ENCODE measurements around the gene NOB1.
"Not testable (repeated sequence)": the region's sequence is repeated elsewhere in the genome, so short reads cannot be mapped to it uniquely, and the experiment has no call there.

NOB1 gene

DNA sequence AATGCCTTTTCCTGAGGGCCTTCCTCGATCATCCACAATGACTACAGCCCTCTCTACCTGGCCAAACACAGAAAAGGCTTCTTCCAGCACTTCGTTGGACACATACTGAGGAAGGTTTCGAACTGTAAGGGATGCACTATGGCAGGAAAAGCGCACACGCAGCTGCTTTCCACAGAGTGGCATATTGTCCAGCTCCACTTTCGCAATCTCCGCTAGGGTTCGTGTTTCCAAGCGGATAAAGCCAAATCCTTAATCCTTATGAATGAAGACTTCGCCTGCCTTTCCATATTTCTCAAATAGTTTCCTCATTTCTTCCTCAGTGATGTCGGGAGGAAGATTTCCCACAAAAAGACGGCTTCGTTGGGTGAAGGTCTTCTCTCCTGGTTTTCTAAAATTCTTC lies 2.6 kb upstream of the NOB1 start:
- DNase-seq: not testable (repeated sequence)

GRCh38 chr16:69756705-69757104 lies 2.0 kb upstream of the NOB1 start:
- DNase-seq: no peak

DNA sequence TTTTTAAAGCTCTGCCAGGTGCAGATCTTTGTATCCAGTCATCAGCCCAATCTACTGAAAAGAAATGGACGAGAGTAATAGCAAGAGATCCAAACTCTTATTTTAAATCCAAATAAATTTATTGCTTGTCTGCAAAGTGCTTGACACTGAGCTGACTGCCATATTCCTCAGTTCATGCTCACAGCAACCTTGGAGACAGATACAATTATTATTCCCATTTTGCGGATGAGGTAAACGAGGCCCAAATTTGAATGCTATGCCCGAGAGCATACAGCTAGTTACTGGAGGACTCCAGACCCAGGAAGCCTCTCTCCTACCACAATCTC lies 620 bp downstream of the NOB1 start:
- DNase-seq: no peak

- DNase-seq: no peak
These were observed 5.9 kb downstream of the NOB1 start for GRCh38 chr16:69748694-69749345.

DNA sequence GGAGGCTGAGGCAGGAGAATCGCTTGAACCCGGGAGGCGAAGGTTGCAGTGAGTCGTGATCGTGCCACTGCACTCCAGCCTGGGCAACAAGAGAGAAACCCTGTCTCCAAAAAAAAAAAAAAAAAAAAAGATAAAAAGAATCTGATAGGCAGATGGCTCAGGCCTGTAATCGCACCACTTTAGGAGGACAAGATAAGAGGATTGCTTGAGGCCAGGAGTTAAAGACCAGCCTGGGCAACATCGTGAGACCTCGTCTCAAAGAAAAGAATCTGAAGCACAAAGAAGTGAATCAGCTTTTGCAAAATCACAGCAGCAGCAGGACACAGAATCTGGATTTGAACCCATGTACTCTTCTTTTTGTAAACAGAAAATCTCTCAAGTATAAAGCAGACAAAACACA lies 7.6 kb downstream of the NOB1 start:
- no peak for DNase-seq

DNA sequence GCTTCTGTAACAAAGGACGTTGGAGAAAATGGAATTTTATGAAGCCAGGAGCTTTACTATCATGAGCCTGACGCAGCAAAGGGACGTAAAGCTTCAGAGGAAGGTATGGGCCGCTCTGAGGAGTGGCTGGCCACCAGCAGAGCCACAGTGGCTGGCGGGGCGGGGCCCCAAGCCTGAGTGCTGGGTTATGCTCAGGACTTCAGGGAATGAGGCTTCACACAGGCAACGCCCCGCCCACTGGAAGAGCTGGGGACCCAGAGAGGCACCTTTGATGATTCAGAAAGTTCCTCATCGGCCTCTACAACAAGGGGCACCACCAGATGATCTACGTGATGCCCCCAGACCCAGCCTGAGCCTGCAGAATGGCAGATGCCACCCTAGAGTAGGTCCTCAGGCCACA lies 8.8 kb downstream of the NOB1 start:
- DNase-seq: no peak

DNA sequence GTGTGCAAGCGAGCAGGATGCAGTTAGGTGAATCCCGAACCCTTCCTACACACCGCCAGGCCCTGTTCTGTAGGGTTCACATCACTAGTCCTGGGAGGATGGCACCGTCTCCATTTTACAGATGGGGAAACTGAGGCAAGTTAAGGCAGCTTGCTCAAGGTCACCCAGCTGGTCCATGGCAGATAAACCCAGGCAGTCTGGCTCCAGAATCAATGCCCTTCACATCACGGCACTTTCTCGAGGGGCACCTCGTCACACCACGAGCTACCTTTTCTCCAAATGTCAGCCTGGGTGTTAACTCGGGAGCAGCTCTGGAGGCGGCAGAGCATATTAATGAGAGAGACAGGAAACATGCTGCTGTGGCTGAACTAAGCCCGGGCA lies 9.5 kb downstream of the NOB1 start:
- DNase-seq: no peak

DNA sequence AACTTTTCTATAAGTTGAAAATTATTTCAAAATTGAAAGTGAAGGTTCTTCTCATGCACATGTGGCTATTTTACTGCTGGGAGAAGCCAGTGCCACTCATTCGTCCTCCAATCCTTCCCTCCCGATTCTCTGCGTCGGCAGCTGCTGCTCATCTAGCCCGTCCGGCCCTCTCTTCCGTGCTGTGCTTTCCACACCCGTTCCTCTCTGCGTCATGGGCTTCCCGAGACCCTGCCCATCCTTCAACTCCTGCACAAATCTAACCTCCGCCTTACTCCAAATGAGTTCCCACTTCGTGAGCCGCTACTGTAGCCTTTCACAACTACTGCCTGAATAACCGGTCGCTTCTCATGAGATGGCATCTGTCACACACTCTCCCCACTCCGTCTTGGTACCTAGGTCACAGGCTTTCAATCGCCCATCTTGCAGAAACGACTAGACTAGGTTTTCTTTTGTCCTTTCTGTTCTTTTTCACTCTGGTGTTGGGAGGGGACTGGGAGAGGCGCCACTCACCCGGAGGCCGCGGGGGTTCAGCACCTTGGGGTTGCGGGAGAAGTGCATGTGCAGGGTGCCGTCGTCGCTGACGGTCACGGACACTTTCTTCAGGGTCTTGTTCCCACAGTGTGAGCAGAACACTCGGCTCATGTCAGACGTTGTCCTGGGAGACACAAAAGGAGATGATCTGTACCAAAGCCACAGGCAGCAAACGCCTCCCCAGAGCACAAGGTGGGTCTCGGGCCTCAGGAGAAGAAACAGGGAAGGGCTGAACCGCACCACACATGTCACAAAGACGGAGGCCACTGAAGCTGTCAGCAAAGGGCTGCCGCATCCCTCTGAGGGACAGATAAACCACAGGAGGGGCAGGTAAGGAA lies 10.1 kb downstream of the NOB1 start:
- DNase-seq: no peak

- DNase-seq: no peak
These were observed 12.5 kb downstream of the NOB1 start for GRCh38 chr16:69741951-69742904.

DNA sequence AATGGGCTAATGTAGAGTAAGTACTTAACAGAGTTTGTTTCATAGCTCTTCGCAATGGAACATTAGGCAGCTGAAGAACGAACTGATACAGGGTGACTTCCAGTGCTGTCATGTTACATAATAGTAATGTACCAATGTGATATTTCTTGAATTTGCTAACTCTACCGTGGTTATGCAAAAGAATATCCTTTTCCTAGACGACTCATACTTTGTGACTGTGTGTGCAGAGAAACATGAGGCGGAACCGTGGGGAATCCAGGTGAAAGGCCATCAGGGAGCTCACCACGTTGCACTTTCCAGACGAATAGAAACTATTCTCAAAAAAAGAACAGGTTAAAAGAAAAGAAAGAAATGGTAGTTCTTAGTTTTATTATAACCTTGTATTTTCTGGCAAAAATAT lies 13.2 kb downstream of the NOB1 start:
- no peak for DNase-seq

DNA sequence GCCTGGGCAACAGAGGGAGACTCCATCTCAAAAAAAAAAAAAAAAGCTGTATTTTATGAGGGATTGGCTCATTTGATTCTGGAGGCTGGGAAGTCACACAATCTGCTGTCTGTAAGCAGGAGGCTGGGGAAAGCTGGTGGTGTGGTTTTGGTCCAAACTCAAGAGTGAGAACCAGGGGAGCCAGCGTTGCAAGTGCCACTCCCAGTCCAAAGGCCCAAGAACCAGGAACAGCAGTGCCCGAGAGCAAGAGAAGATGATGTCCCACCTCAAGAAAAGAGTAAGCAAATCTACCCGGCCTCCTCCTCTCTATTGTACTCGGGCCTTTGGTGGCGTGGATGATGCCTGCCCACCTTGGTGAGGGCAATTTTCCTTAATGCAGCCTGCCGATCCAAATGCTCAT lies 22.6 kb downstream of the NOB1 start:
- DNase-seq: no peak

- not testable (repeated sequence) for DNase-seq
These were observed 23.4 kb downstream of the NOB1 start for GRCh38 chr16:69731280-69731679.

- DNase-seq: not testable (repeated sequence)
These were observed 25.7 kb downstream of the NOB1 start for GRCh38 chr16:69729030-69729429.

GRCh38 chr16:69727916-69728270 lies 26.8 kb downstream of the NOB1 start:
- DNase-seq: no peak

GRCh38 chr16:69726313-69727060 lies 28.2 kb downstream of the NOB1 start, which contains the start of gene NQO1:
Gene NQO1 (minus strand): TSS chr16:69726560. CDS start chr16:69726439, 121 bp downstream.
- DNase-seq: peak; percentile 68

DNA sequence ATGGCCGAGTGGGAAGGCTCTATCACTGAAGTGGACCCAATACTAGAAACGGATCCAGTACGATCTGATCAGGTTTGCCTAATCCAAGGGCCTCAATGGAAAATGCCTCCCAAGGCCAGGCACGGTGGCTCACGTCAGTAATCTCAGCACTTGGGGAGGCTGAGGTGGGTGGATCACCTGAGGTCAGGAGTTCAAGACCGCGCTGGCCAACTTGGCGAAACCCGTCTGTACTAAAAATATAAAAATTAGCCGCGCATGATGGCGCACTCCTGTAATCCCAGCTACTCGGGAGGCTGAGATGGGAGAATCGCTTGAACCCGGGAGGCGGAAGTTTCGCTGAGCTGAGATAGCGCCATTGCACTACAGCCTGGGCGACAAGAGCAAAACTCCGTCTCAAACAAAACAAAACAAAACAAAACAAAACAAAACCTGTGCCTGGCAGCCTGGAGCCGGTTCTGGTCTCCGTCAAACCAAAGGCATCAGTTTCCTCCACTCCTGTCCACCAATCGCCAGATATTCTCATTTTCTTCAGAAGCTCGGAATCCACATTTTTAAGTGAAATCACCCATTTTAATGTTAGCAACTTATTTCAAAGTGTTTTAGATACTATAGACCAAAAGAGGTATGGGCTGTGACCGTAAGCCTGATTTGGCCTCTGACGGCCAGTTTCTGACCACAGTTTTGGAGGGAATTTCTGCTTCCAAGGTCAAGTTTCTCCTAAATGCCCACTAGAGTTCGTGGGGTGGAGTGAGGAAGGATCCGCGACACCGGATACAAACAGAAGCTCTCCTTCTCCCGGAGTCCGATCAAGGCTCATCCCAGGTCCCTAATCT lies 29.0 kb downstream of the NOB1 start:
- DNase-seq: no peak

- DNase-seq: no peak
These were observed 29.7 kb downstream of the NOB1 start for GRCh38 chr16:69724981-69725479.

DNA sequence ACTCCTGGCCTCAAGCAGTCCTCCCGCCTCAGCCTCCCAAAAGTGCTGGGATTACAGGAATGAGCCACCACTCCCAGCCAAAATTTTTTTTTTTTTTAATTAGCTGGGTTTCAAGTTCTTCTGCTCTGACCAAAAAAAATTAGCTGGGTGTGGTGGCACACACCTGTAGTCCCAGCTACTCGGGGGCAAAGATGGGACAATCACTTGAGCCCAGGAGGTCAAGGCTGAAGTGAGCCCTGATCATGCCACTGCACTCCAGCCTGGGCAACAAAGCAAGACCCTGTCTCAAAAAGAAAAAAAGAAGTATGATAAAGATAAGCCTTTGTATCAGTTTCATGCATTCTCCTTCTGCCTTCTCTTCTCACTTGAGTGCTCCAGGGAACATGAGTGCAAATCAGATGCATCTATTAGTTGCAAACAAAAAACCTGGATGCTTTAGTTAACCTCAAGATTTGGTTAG lies 30.3 kb downstream of the NOB1 start:
- DNase-seq: no peak

DNA sequence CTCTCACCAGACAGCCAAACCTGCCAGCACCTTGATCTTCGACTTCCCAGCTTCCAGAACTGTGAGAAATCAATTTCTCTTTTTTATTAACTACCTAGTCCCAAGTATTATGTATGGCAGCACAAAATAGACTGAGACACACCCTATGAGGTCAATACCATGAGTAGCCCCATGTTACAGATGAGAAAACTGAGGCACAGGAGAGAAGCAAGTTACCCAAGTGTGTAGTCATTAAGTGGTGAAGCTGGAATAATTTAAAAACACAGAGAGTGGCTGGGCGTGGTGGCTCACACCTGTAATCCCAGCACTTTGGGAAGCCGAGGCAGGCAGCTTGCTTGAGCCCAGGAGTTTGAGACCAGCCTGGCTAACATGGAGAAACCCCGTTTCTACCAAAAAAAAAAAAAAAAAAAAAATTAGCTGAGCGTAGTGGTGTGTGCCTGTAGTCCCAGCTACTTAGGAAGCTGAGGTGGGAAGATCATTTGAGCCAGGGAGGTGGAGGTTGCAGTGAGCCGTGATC lies 33.2 kb downstream of the NOB1 start:
- DNase-seq: no peak

DNA sequence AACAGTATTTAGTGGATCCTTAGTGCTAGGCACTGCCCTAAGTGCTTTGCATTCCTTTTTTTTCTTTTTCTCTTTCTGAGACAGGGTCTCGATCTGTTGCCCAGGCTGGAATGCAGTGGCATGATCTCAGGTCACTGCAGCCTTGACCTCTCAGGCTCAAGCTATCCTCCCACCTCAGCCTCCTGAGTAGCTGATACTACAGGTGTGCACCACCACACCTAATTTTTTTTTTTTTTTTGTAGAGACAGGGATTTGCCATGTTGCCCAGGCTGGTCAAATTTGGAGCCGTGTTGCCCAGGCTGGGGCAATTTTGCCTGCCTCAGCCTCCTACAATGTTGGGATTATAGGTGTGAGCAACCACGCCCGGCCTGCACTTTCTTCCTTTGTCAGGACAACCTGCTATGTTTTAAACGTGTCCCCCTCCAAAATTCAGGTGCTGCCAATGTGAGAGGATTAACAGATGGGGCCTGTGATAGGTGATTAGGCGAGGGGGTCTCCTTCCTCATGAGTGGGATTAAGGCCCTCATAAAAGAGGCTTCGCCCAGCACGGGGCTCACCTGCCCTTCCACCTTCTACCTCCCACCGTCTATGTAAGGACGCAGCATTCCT lies 33.8 kb downstream of the NOB1 start:
- no peak for DNase-seq
